BE2C (cell line): Measurements from ENCODE around the gene PROSER1.

Experiments used
- DNase-seq: peaks from one replicate; pipeline ENCODE4 v3.0.0-alpha.2; 2020
- H3K27me3 ChIP-seq: fragments of 250-450 bp; sonication (Bioruptor Pico); 2 replicates; pipeline ENCODE4 v1.5.1; 2020; ENCODE audit warnings: mild to moderate bottlenecking
- H3K36me3 ChIP-seq: fragments of 250-450 bp; sonication (Bioruptor Pico); 2 replicates; pipeline ENCODE4 v1.5.1; 2020; ENCODE audit warnings: mild to moderate bottlenecking
- H3K4me1 ChIP-seq: fragments of 250-450 bp; sonication (Bioruptor Pico); 2 replicates; pipeline ENCODE4 v1.5.1; 2020
- H3K4me3 ChIP-seq: 2 replicates; pipeline ENCODE4 v1.5.1; 2011; ENCODE audit warnings: low read depth, low read length
- H3K9me3 ChIP-seq: fragments of 250-450 bp; sonication (Bioruptor Pico); 2 replicates; pipeline ENCODE4 v1.5.1; 2020
- CTCF ChIP-seq: IDR thresholded peaks from 2 replicates; pipeline ENCODE4 v1.5.1; 2012; ENCODE audit warnings: mild to moderate bottlenecking, low read depth, low read length

Gene PROSER1

GRCh38 chr13:39056018-39056417, 18.1 kb upstream of the PROSER1 start:
- Histone ChIP-seq H3K27me3 (no peaks in the 10 kb centered on the region), H3K9me3 (no peaks in the 10 kb centered on the region; the same call in 1 of the 2 replicates), H3K4me1 (no peaks in the 10 kb centered on the region), H3K36me3 (no peaks in the 10 kb centered on the region), H3K4me3 (no peak overlapping the region)
- TF ChIP-seq CTCF, result no peak
- DNase-seq, result no peak

- no peak overlapping the region for H3K4me3 ChIP-seq
- H3K36me3 ChIP-seq, result no peaks in the 10 kb centered on the region
- no peak for TF ChIP-seq CTCF
Observed at GRCh38 chr13:39054112-39054511, 16.2 kb upstream of the PROSER1 start.

GRCh38 chr13:39052944-39053343, 15.1 kb upstream of the PROSER1 start:
- Histone ChIP-seq H3K4me3 (no peak overlapping the region), H3K4me1 (no peaks in the 10 kb centered on the region), H3K36me3 (no peaks in the 10 kb centered on the region), H3K9me3 (no peaks in the 10 kb centered on the region; the same call in 1 of the 2 replicates), H3K27me3 (no peaks in the 10 kb centered on the region)
- no peak for TF ChIP-seq CTCF
- DNase-seq, result no peak

More at GRCh38 chr13:39054112-39054511, 16.2 kb upstream of the PROSER1 start:
- no peaks in the 10 kb centered on the region; the same call in 1 of the 2 replicates for H3K9me3 ChIP-seq
- DNase-seq, result no peak
- H3K27me3 ChIP-seq, result no peaks in the 10 kb centered on the region
- H3K4me1 ChIP-seq, result no peaks in the 10 kb centered on the region

GRCh38 chr13:39051157-39051556, 13.3 kb upstream of the PROSER1 start:
- H3K36me3 ChIP-seq, result no peaks in the 10 kb centered on the region
- H3K27me3 ChIP-seq, result no peaks in the 10 kb centered on the region
- peak; percentile 60 for TF ChIP-seq CTCF
- DNase-seq, result no peak
- no peaks in the 10 kb centered on the region for H3K4me1 ChIP-seq
- no peaks in the 10 kb centered on the region; the same call in 1 of the 2 replicates for H3K9me3 ChIP-seq
- H3K4me3 ChIP-seq, result no peak overlapping the region

- Histone ChIP-seq H3K27me3 (no peaks in the 10 kb centered on the region), H3K4me3 (no peak overlapping the region), H3K9me3 (no peaks in the 10 kb centered on the region), H3K36me3 (no peaks in the 10 kb centered on the region), H3K4me1 (no peaks in the 10 kb centered on the region)
- no peak for TF ChIP-seq CTCF
- DNase-seq, result no peak
Observed at GRCh38 chr13:39049274-39049673, 11.4 kb upstream of the PROSER1 start.

GRCh38 chr13:39048806-39049205, 10.9 kb upstream of the PROSER1 start:
- no peak for DNase-seq
- Histone ChIP-seq H3K27me3 (no peaks in the 10 kb centered on the region), H3K4me3 (no peak overlapping the region), H3K9me3 (no peaks in the 10 kb centered on the region), H3K36me3 (no peaks in the 10 kb centered on the region), H3K4me1 (no peaks in the 10 kb centered on the region)
- TF ChIP-seq CTCF, result no peak
